Rectal smooth muscle tissue (tissue), 1 donor: Measurements from ENCODE around the gene GPR42.
"Not testable (repeated sequence)": the region's sequence is repeated elsewhere in the genome, so short reads cannot be mapped to it uniquely, and the experiment has no call there.

ENCODE experiments used
- H3K27ac ChIP-seq: one replicate; pipeline ENCODE4 v1.7.0; 2013; ENCODE audit warnings: low read depth, low read length, inconsistent platforms
- H3K27me3 ChIP-seq: one replicate; pipeline ENCODE4 v1.7.0; 2013; ENCODE audit warnings: low read length; ENCODE audit not compliant: control insufficient read depth, insufficient read depth
- H3K36me3 ChIP-seq: one replicate; pipeline ENCODE4 v1.7.0; 2013; ENCODE audit warnings: low read length; ENCODE audit not compliant: control insufficient read depth, insufficient read depth
- H3K4me1 ChIP-seq: one replicate; pipeline ENCODE4 v1.7.0; 2013; ENCODE audit warnings: low read length; ENCODE audit not compliant: control insufficient read depth, insufficient read depth
- H3K4me3 ChIP-seq: one replicate; pipeline ENCODE4 v1.7.0; 2013; ENCODE audit warnings: low read length
- H3K9ac ChIP-seq: one replicate; pipeline ENCODE4 v1.7.0; 2013; ENCODE audit warnings: low read length

Gene GPR42

DNA sequence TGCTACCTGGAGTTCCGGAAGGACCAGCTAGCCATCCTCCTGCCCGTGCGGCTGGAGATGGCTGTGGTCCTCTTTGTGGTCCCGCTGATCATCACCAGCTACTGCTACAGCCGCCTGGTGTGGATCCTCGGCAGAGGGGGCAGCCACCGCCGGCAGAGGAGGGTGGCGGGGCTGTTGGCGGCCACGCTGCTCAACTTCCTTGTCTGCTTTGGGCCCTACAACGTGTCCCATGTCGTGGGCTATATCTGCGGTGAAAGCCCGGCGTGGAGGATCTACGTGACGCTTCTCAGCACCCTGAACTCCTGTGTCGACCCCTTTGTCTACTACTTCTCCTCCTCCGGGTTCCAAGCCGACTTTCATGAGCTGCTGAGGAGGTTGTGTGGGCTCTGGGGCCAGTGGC, 11.5 kb upstream of the GPR42 start:
- not testable (repeated sequence) for H3K27ac ChIP-seq, H3K27me3 ChIP-seq, H3K36me3 ChIP-seq, H3K9ac ChIP-seq, H3K4me1 ChIP-seq, H3K4me3 ChIP-seq

DNA sequence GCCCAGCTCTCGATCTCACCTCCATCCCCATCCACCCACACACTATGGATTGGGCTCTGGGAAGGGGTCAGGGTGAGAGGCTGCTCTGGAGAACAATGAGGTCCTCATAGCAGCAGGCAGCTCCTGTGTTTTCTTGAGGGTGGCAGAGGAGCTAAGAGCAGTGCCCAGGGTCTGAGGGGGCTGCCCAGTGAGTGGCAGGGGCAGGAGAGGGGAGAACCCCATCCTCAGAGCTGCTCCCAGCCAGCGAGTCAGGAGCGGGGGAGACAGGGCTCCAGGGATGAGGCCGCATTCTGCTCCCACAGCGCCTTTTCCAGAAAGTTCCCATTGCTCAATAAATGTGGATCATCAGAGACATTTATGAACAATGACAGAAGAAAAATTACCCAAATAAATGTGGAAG, 10.8 kb upstream of the GPR42 start:
- H3K9ac ChIP-seq, H3K27me3 ChIP-seq, H3K36me3 ChIP-seq, H3K4me1 ChIP-seq, H3K4me3 ChIP-seq, H3K27ac ChIP-seq: not testable (repeated sequence)

DNA sequence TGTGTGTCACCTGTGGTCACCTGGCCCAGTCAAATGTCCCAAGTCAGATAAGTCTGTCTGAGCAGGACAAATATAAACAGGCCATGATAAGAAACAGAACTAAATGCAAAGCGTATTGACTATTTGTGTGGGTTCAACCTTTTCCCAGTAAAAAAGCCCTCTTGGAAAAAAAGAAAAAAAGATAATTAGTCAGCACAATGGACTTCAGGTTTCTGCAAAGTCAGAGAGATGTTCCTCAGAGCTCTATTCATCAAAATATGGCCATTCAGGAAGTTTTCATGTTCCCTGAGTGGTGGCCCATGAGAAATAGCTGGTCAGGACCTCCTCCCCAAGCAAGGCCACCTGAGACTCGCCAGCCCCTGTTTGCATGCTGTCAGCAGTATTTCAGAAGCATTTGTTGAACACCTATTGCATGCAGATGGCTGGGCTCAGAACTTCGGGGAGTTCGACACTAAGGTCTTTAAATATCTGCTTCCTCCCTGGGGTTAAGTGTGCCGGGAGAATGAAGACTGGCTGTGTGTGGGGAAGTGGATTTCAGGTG, 9.9 kb upstream of the GPR42 start:
- no peak overlapping the region for H3K27ac ChIP-seq
- H3K36me3 ChIP-seq, result no peaks in the 10 kb centered on the region
- H3K27me3 ChIP-seq, result peaks cover 3% of the 10 kb centered on the region
- no peaks in the 10 kb centered on the region for H3K4me1 ChIP-seq
- H3K9ac ChIP-seq, result no peak overlapping the region
- no peak overlapping the region for H3K4me3 ChIP-seq

DNA sequence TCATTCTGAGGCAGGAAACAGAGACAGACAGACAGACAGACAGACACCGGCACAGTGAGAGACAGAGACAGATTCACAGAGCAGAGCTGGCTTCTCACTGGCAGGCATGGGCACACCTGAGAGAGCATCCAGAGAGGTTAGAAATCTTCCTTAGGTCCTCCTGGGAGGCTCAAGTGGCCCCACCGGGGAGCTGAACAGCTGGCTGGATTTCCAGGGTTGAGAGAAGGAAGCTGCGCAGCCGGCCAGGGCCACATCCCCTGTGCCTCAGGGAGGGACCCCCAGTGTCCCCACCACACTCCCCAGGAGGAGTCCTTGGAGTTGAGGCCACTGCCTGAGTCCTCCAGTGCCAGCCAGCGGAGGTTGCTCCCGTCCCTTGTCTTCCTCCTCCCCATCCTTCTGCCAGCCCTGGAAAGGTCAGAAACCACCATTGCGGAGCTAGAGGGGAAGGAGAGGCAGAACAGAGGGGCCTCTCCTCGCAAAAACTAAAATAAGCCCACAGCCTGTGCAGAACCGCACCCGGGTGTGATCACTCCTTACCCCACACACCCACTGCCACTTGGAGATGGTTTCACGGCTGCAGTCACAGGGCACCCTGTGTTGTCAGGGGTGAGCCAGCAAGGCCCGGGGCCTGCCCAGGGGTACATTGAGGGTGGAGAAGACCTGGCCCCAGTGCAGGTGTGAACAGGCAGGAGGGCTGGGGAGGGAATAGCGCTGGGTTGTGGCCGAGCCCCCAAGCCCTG, 8.4 kb upstream of the GPR42 start:
- no peak overlapping the region for H3K9ac ChIP-seq
- no peaks in the 10 kb centered on the region for H3K4me1 ChIP-seq
- H3K27me3 ChIP-seq, result peaks cover 3% of the 10 kb centered on the region
- no peak overlapping the region for H3K4me3 ChIP-seq
- no peak overlapping the region for H3K27ac ChIP-seq
- H3K36me3 ChIP-seq, result no peaks in the 10 kb centered on the region

DNA sequence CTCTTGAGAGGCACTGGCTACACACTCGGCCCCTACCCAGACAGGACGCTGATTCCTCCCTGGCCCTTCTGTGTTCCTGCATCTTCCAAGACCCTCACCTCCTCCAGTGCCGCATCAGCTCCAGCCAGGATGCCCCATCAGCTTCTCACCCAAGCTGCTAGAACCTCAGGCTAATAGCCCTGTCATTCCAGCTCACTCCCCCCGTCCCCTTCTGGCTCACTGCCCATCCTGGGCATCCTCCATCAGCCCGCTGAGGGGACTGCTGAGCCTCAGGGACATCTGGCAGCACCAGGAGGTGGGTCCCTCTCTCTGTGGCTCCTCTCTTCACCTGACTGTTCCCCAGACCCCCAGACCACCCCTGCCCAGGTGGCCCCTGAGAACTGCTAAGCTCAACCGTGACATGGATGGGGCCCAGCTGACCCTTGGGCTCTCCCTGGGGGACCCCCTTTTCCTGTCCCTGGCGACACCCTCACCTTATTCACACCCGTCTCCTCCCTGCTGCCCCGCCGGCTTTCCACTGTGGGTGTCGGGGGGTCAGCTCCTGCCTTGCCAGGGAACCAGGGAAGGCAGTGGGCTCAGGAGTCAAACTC, 7.8 kb upstream of the GPR42 start:
- no peaks in the 10 kb centered on the region for H3K4me1 ChIP-seq
- H3K27ac ChIP-seq, result no peak overlapping the region
- peaks cover 2% of the 10 kb centered on the region for H3K27me3 ChIP-seq
- H3K36me3 ChIP-seq, result no peaks in the 10 kb centered on the region
- H3K9ac ChIP-seq, result no peak overlapping the region
- H3K4me3 ChIP-seq, result no peak overlapping the region

- Histone ChIP-seq H3K27me3 (peaks cover 2% of the 10 kb centered on the region), H3K4me1 (no peaks in the 10 kb centered on the region), H3K27ac (no peak overlapping the region), H3K36me3 (no peaks in the 10 kb centered on the region), H3K9ac (no peak overlapping the region), H3K4me3 (no peak overlapping the region)
These were observed 7.0 kb upstream of the GPR42 start for GRCh38 chr19:35363711-35364425.

- no peak overlapping the region for H3K27ac ChIP-seq
- H3K4me3 ChIP-seq, result no peak overlapping the region
These were observed 5.6 kb upstream of the GPR42 start for GRCh38 chr19:35365303-35365702.

DNA sequence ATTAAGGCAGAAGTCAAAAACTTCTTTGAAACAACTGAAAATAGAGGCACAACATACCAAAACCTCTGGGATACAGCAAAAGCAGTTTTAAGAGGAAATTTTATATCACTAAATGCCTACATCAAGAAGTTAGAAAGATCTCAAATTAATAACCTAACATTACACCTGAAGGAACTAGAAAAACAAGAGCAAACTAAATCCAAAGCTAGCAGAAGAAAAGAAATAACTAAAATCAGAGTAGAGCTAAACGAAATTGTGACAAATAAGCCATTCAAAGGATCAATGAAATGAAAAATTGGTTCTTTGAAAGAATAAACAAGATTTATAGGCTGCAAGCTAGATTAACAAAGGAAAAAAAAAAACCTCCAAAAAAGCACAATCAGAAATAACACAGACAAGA, 2.5 kb upstream of the GPR42 start:
- Histone ChIP-seq H3K9ac (no peak overlapping the region), H3K4me3 (no peak overlapping the region), H3K27me3 (no peaks in the 10 kb centered on the region)

More at GRCh38 chr19:35365303-35365702, 5.6 kb upstream of the GPR42 start:
- H3K4me1 ChIP-seq, result no peaks in the 10 kb centered on the region
- H3K36me3 ChIP-seq, result no peaks in the 10 kb centered on the region
- H3K27me3 ChIP-seq, result peaks cover 2% of the 10 kb centered on the region
- H3K9ac ChIP-seq, result no peak overlapping the region

GRCh38 chr19:35369522-35369921, 1.3 kb upstream of the GPR42 start:
- Histone ChIP-seq H3K4me3 (no peak overlapping the region), H3K27me3 (no peaks in the 10 kb centered on the region), H3K27ac (no peak overlapping the region), H3K36me3 (no peaks in the 10 kb centered on the region), H3K9ac (no peak overlapping the region), H3K4me1 (no peaks in the 10 kb centered on the region)

More for the DNA sequence above, 2.5 kb upstream of the GPR42 start:
- Histone ChIP-seq H3K4me1 (no peaks in the 10 kb centered on the region), H3K27ac (no peak overlapping the region), H3K36me3 (no peaks in the 10 kb centered on the region)

DNA sequence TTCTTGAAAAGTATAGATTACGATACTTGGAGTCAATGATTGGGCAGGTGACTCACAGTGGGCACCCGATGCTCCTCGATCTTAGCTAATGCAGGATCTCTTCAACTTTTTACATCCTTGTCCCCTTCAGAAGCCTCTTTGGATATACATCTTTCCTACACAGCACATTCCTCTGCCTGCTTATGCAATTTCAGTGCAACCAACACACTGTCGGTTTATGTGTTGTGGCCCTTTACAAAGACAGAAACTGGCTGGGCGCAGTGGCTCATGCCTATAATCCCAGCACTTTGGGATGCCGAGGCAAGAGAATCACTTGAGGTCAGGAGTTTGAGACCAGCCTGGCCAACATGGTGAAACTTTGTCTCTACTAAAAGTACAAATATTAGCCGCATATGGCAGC, 2.6 kb downstream of the GPR42 start:
- no peaks in the 10 kb centered on the region for H3K36me3 ChIP-seq
- H3K27ac ChIP-seq, result no peak overlapping the region
- H3K9ac ChIP-seq, result no peak overlapping the region
- no peak overlapping the region for H3K4me3 ChIP-seq
- H3K4me1 ChIP-seq, result no peaks in the 10 kb centered on the region
- no peaks in the 10 kb centered on the region for H3K27me3 ChIP-seq

DNA sequence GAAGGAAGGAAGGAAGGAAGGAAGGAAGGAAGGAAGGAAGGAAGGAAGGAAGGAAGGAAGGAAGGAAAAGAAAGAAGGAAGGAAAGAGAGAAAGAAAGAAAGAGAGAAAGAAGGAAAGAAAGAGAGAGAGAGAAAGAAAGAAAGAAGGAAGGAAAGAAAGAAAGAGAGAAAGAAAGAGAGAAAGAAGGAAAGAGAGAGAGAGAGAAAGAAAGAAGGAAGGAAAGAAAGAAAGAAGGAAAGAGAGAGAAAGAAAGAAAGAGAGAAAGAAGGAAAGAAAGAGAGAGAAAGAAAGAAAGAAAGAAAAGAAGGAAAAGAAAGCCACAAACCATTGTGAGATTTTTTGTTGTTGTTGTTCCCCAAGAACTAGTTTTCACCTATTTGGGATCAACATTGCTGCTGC, 3.2 kb downstream of the GPR42 start:
- H3K27me3 ChIP-seq, H3K4me3 ChIP-seq, H3K9ac ChIP-seq, H3K27ac ChIP-seq, H3K4me1 ChIP-seq, H3K36me3 ChIP-seq: not testable (repeated sequence)

- no peak overlapping the region for H3K27ac ChIP-seq
- no peak overlapping the region for H3K9ac ChIP-seq
These were observed 4.8 kb downstream of the GPR42 start for GRCh38 chr19:35375505-35376307.

More at GRCh38 chr19:35375505-35376307, 4.8 kb downstream of the GPR42 start:
- Histone ChIP-seq H3K27me3 (no peaks in the 10 kb centered on the region), H3K36me3 (no peaks in the 10 kb centered on the region), H3K4me1 (peaks cover 6% of the 10 kb centered on the region), H3K4me3 (no peak overlapping the region)
